ENCODE data around the gene ACOT7. TPM values are rescaled to one million over a fixed set of nuclear protein-coding genes. Genes with fewer than 3 reads are reported as not detected.

ACOT7 gene
- total RNA-seq, 1 experiment from 2014 or later, result 151 TPM

- TF ChIP-seq AR (CRISPR knock-in tag; IDR thresholded peaks at IDR 0.05), result no peak
- TF ChIP-seq TP53 (CRISPR knock-in tag; IDR thresholded peaks at IDR 0.05), result no peak
Measured at GRCh38 chr1:6329851-6330250, 63.7 kb downstream of the ACOT7 start (continued).

DNA sequence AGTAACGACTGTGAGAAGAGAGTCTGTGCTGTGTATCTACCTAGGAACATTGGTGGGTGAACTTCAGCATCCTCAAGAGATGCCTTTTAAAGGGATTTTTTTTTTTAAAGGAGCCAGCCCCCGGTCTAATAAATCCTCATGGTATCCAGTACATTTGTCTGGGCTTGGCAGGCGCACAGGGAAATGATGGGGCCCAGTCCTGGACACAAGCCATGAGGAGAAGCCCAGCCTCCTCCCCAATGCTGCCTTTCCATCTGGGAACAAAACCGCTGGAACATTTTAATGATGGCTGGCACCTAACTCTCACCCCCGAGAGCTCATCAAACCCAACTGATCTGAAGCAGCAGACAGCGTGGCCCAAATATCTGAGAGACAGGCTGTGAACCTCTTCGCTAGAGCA is 64.2 kb downstream of the ACOT7 start:
- no peak for DNase-seq (ENCODE audit: low spot score)
- H3K36me3 Mint-ChIP-seq, result peaks cover 16% of the 10 kb centered on the region
- no peaks in the 10 kb centered on the region for H3K27me3 Mint-ChIP-seq (ENCODE audit: low read depth)
- no peak for ATAC-seq
- TF ChIP-seq ZNF416 (CRISPR knock-in tag; IDR thresholded peaks at IDR 0.05), result no peak
- TF ChIP-seq NFE2L1 (CRISPR knock-in tag; IDR thresholded peaks at IDR 0.05), result no peak
- TF ChIP-seq MLX (CRISPR knock-in tag; IDR thresholded peaks at IDR 0.05), result no peak
- TF ChIP-seq, protein P1, sequence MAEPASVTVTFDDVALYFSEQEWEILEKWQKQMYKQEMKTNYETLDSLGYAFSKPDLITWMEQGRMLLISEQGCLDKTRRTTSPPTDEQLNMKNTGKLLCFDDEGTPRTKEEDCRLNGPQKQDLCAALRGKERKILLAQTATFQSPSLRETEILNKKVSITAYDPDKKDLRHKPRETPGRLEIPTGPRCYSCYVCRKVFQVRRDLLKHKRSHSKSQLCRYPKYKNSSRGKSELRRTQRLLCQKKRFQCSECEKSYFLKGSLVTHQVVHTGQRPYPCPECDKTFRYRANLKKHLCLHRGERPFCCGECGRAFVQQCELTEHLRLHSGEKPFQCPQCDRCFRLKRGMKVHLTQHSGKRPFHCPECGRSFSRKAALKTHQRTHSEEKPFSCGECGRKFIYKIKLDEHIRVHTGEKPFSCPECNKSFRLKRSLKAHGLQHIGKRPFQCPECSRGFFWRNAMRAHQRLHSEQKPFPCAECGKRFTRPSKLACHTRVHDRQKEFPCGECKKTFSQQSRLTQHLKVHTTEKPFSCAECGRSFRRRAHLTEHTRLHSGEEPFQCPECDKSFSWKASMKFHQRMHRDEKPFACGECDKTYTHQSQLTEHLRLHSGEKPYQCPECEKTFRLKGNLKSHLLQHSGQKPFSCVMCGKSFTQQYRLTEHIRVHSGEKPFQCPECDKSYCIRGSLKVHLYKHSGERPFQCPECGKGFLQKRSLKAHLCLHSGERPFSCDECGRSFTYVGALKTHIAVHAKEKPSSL (CRISPR knock-in tag; conservative IDR thresholded peaks at IDR 0.05), result no peak
- TF ChIP-seq, protein P2, sequence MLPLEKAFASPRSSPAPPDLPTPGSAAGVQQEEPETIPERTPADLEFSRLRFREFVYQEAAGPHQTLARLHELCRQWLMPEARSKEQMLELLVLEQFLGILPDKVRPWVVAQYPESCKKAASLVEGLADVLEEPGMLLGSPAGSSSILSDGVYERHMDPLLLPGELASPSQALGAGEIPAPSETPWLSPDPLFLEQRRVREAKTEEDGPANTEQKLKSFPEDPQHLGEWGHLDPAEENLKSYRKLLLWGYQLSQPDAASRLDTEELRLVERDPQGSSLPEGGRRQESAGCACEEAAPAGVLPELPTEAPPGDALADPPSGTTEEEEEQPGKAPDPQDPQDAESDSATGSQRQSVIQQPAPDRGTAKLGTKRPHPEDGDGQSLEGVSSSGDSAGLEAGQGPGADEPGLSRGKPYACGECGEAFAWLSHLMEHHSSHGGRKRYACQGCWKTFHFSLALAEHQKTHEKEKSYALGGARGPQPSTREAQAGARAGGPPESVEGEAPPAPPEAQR (CRISPR knock-in tag; IDR thresholded peaks at IDR 0.05), result no peak
- no peak for TF ChIP-seq ZNF423 (CRISPR knock-in tag; IDR thresholded peaks at IDR 0.05)
- TF ChIP-seq CREB1 (CRISPR knock-in tag; IDR thresholded peaks at IDR 0.05), result no peak
- no peak for TF ChIP-seq NR3C1 (CRISPR knock-in tag; conservative IDR thresholded peaks at IDR 0.05; ENCODE audit: low read depth)
- ChIA-PET POLR2A (no interaction called here), CTCF (no interaction called here)
- H3K27ac Mint-ChIP-seq, result peak overlapping the region; percentile 79; the same call in 1 of the 2 replicates
- no peaks in the 10 kb centered on the region for H3K9me3 Mint-ChIP-seq
- no peak overlapping the region for H3K4me3 Mint-ChIP-seq
- no peaks in the 10 kb centered on the region for H3K4me1 Mint-ChIP-seq

DNA sequence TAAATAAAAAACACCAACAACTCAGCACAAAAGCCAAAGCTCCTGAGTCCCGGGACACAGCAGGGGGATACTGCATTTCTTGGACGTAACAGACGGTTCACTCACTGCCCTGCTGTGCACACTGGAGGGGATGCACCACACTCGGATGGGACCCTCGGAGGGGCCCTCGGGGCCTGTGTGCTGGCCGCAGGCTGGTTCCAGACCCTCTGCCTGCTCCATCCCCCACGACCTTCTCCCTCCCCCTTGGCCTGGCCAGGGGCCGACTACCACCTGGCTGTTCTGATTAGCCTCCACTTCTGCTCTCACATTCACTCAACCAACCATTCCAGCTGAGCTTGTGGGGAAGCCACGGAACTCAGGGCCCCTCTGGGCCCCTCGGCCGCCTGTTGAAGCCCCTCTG is 64.9 kb downstream of the ACOT7 start:
- CTCF ChIA-PET, result interaction anchor here (0.6 kb wide), 1 partner anchor 13 kb away, joined by 6 read pairs; no protein-coding TSS in a partner anchor
- TF ChIP-seq ZNF532 (CRISPR knock-in tag; IDR thresholded peaks at IDR 0.05; ENCODE audit: borderline replicate concordance) (no peak), ZNF232 (CRISPR knock-in tag; IDR thresholded peaks at IDR 0.05) (no peak), RORB (CRISPR knock-in tag; IDR thresholded peaks at IDR 0.05) (no peak), GABPB1 (CRISPR knock-in tag; IDR thresholded peaks at IDR 0.05) (no peak), ZNF317 (CRISPR knock-in tag; IDR thresholded peaks at IDR 0.05; ENCODE audit: borderline replicate concordance, low read depth) (no peak), ZBTB21 (CRISPR knock-in tag; IDR thresholded peaks at IDR 0.05; ENCODE audit: borderline replicate concordance) (no peak), TEAD4 (CRISPR knock-in tag; IDR thresholded peaks at IDR 0.05) (no peak), CREM (CRISPR knock-in tag; IDR thresholded peaks at IDR 0.05) (no peak)
- TF ChIP-seq, protein P3, sequence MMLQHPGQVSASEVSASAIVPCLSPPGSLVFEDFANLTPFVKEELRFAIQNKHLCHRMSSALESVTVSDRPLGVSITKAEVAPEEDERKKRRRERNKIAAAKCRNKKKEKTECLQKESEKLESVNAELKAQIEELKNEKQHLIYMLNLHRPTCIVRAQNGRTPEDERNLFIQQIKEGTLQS (CRISPR knock-in tag; conservative IDR thresholded peaks at IDR 0.05), result no peak
- DNase-seq (ENCODE audit: low spot score), result no peak
- Mint-ChIP-seq H3K4me3 (no peak overlapping the region), H3K27me3 (ENCODE audit: low read depth) (no peaks in the 10 kb centered on the region), H3K4me1 (no peaks in the 10 kb centered on the region), H3K27ac (peak overlapping the region; percentile 79; the same call in 1 of the 2 replicates), H3K9me3 (no peaks in the 10 kb centered on the region), H3K36me3 (peaks cover 16% of the 10 kb centered on the region)
- POLR2A ChIA-PET, result no interaction called here
- ATAC-seq, result no peak
